ENCODE measurements around the gene PMF1.
"Not testable (repeated sequence)": the region's sequence is repeated elsewhere in the genome, so short reads cannot be mapped to it uniquely, and the experiment has no call there.

The PMF1 gene

DNA sequence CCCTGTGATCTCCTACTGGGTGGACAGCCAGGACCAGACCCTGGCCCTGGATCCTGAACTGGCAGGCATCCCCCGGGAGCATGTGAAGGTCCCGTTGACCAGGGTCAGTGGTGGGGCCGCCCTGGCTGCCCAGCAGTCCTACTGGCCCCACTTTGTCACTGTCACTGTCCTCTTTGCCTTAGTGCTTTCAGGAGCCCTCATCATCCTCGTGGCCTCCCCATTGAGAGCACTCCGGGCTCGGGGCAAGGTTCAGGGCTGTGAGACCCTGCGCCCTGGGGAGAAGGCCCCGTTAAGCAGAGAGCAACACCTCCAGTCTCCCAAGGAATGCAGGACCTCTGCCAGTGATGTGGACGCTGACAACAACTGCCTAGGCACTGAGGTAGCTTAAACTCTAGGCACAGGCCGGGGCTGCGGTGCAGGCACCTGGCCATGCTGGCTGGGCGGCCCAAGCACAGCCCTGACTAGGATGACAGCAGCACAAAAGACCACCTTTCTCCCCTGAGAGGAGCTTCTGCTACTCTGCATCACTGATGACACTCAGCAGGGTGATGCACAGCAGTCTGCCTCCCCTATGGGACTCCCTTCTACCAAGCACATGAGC, 36.1 kb upstream of the PMF1 start:
- Histone ChIP-seq H3K27me3 (replicated peaks in 2 of 5; ENCODE audit: control insufficient read depth in 4 of 5, insufficient read depth in 5 of 5, low read length in 4 of 5) (no peaks in the 10 kb centered on the region), H3K9me3 (ENCODE audit: control extremely low read depth in 1 of 5, control insufficient read depth in 4 of 5, insufficient read depth in 2 of 5, low read depth in 1 of 5, low read length in 4 of 5) (no peaks in the 10 kb centered on the region), H3K27ac (ENCODE audit: insufficient read depth in 1 of 2, low read depth in 1 of 2, low read length in 2 of 2, poor library complexity in 1 of 2, severe bottlenecking in 2 of 2) (no peak overlapping the region), H3K4me3 (ENCODE audit: control insufficient read depth in 1 of 7, extremely low read depth in 1 of 7, insufficient read depth in 4 of 7, low read depth in 2 of 7, low read length in 6 of 7) (no peak overlapping the region), H3K4me1 (ENCODE audit: control extremely low read depth in 1 of 4, control insufficient read depth in 4 of 4, insufficient read depth in 4 of 4, low read length in 3 of 4) (peaks cover 0 to 4% (median 1%) of the 10 kb centered on the region in 4 experiments), H3K36me3 (ENCODE audit: control insufficient read depth in 4 of 4, insufficient read depth in 4 of 4, low read length in 3 of 4) (peaks cover 0 to 31% (median 16%) of the 10 kb centered on the region in 4 experiments)
- WGBS (ENCODE audit: insufficient coverage) = 100% methylated on average over 12 of the region's 12 CpGs
- no peak for DNase-seq
- POLR2A ChIA-PET = interaction anchor here (0.6 kb wide), 1 partner anchor 21 kb away, joined by 3 read pairs; no protein-coding TSS in a partner anchor
- CTCF ChIA-PET = no interaction called here

DNA sequence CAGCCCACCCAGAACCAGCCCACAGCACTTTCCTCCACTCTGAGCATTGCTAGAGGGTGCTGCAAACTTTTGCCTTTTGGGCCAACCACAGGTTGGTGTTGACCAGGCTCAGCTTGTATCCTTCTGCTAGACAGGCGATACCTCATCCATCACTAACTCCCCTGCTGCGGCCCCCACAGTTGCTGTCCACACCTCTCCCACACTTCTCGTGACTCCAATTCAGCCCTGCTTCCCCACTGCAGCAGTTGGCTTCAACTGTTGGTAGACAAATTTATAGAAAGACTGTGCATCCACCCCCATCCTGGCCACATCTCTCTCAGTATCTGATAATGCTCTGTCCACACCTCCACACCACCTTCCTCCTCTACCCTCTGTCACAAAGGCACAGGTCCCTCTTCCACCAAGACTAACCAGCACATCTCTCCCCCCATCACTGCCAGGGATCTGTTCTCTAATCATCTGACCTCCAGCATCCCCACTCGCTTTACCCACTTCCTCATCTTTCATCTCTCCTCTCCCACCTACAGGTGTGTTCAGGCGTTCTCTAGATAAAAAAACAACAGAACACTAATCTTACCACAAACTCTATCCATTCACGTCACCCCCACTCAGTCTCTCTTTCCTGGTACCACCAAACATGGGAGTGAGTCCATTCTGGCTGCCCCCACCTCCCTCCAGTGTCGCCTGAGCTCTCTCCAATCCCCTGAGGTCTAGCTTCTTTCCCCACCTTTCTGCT, 34.7 kb upstream of the PMF1 start:
- Histone ChIP-seq H3K27ac (ENCODE audit: insufficient read depth in 1 of 2, low read depth in 1 of 2, low read length in 2 of 2, poor library complexity in 1 of 2, severe bottlenecking in 2 of 2) (no peak overlapping the region), H3K36me3 (ENCODE audit: control insufficient read depth in 4 of 4, insufficient read depth in 4 of 4, low read length in 3 of 4) (peaks cover 0 to 31% (median 14%) of the 10 kb centered on the region in 4 experiments), H3K4me1 (ENCODE audit: control extremely low read depth in 1 of 4, control insufficient read depth in 4 of 4, insufficient read depth in 4 of 4, low read length in 3 of 4) (peaks cover 0 to 4% (median 1%) of the 10 kb centered on the region in 4 experiments), H3K9me3 (ENCODE audit: control extremely low read depth in 1 of 5, control insufficient read depth in 4 of 5, insufficient read depth in 2 of 5, low read depth in 1 of 5, low read length in 4 of 5) (no peaks in the 10 kb centered on the region), H3K4me3 (ENCODE audit: control insufficient read depth in 1 of 7, extremely low read depth in 1 of 7, insufficient read depth in 4 of 7, low read depth in 2 of 7, low read length in 6 of 7) (no peak overlapping the region), H3K27me3 (replicated peaks in 2 of 5; ENCODE audit: control insufficient read depth in 4 of 5, insufficient read depth in 5 of 5, low read length in 4 of 5) (no peaks in the 10 kb centered on the region)
- DNase-seq = peak in 1 of 3 donors; percentile 30
- ChIA-PET CTCF (interaction anchor here (0.6 kb wide), 1 partner anchor 47 kb away, joined by 3 read pairs; no protein-coding TSS in a partner anchor), POLR2A (no interaction called here)
- WGBS (ENCODE audit: insufficient coverage) = 73% methylated on average over 6 of the region's 7 CpGs

DNA sequence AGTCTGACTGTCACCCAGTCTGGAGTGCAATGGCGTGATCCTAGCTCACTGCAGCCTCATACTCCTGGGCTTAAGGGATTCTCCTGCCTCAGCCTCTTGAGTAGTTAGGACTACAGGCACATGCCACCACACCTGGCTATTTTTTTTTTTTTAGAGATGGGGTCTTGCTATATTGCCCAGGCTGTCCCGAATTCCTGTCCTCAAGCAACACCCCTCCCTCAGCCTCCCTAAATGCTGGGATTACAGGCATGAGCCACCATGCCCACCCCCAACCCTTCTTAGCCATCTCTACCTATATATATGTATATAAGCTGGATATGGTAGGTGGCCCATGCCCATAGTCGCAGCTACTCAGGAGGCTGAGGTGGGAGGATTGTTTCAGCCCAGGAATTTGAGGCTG, 32.3 kb upstream of the PMF1 start:
- H3K4me3 ChIP-seq (ENCODE audit: control insufficient read depth in 1 of 7, extremely low read depth in 1 of 7, insufficient read depth in 4 of 7, low read depth in 2 of 7, low read length in 6 of 7) = no peak overlapping the region
- H3K27me3 ChIP-seq (replicated peaks in 2 of 5; ENCODE audit: control insufficient read depth in 4 of 5, insufficient read depth in 5 of 5, low read length in 4 of 5) = no peaks in the 10 kb centered on the region
- no peak overlapping the region for H3K27ac ChIP-seq (ENCODE audit: insufficient read depth in 1 of 2, low read depth in 1 of 2, low read length in 2 of 2, poor library complexity in 1 of 2, severe bottlenecking in 2 of 2)
- peaks cover 0 to 4% (median 1%) of the 10 kb centered on the region in 4 experiments for H3K4me1 ChIP-seq (ENCODE audit: control extremely low read depth in 1 of 4, control insufficient read depth in 4 of 4, insufficient read depth in 4 of 4, low read length in 3 of 4)
- ChIA-PET POLR2A (interaction anchor here (0.6 kb wide), 1 partner anchor 20 kb away, joined by 3 read pairs; no protein-coding TSS in a partner anchor), CTCF (interaction anchor here (1.0 kb wide), 1 partner anchor 18 kb away, joined by 4 read pairs; no protein-coding TSS in a partner anchor)
- peaks cover 0 to 16% (median 9%) of the 10 kb centered on the region in 4 experiments for H3K36me3 ChIP-seq (ENCODE audit: control insufficient read depth in 4 of 4, insufficient read depth in 4 of 4, low read length in 3 of 4)
- H3K9me3 ChIP-seq (ENCODE audit: control extremely low read depth in 1 of 5, control insufficient read depth in 4 of 5, insufficient read depth in 2 of 5, low read depth in 1 of 5, low read length in 4 of 5) = no peaks in the 10 kb centered on the region
- no peak for DNase-seq
- 100% methylated on average over 2 of the region's 3 CpGs for WGBS (ENCODE audit: insufficient coverage)

DNA sequence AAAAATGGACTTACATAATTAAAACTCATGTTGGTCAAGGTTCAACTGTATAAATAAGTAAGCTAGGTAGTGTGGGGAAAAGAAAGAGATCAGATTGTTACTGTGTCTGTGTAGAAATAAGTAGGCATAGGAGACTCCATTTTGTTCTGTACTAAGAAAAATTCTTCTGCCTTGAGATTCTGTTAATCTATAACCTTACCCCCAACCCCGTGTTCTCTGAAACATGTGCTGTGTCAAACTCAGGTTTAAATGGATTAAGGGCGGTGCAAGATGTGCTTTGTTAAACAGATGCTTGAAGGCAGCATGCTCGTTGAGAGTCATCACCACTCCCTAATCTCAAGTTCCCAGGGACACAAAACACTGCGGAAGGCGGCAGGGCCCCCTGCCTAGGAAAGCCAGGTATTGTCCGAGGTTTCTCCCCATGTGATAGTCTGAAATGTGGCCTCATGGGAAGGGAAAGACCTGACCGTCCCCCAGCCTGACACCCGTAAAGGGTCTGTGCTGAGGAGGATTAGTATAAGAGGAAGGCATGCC, 31.3 kb upstream of the PMF1 start:
- H3K4me1 ChIP-seq (ENCODE audit: control extremely low read depth in 1 of 4, control insufficient read depth in 4 of 4, insufficient read depth in 4 of 4, low read length in 3 of 4); H3K27ac ChIP-seq (ENCODE audit: insufficient read depth in 1 of 2, low read depth in 1 of 2, low read length in 2 of 2, poor library complexity in 1 of 2, severe bottlenecking in 2 of 2); H3K27me3 ChIP-seq (replicated peaks in 2 of 5; ENCODE audit: control insufficient read depth in 4 of 5, insufficient read depth in 5 of 5, low read length in 4 of 5); DNase-seq; CTCF ChIA-PET; H3K4me3 ChIP-seq (ENCODE audit: control insufficient read depth in 1 of 7, extremely low read depth in 1 of 7, insufficient read depth in 4 of 7, low read depth in 2 of 7, low read length in 6 of 7); POLR2A ChIA-PET; H3K9me3 ChIP-seq (ENCODE audit: control extremely low read depth in 1 of 5, control insufficient read depth in 4 of 5, insufficient read depth in 2 of 5, low read depth in 1 of 5, low read length in 4 of 5): not testable (repeated sequence)
- 100% methylated on average over 2 of the region's 8 CpGs for WGBS (ENCODE audit: insufficient coverage)
- H3K36me3 ChIP-seq (ENCODE audit: control insufficient read depth in 4 of 4, insufficient read depth in 4 of 4, low read length in 3 of 4) = peaks cover 0 to 11% (median 6%) of the 10 kb centered on the region in 4 experiments

DNA sequence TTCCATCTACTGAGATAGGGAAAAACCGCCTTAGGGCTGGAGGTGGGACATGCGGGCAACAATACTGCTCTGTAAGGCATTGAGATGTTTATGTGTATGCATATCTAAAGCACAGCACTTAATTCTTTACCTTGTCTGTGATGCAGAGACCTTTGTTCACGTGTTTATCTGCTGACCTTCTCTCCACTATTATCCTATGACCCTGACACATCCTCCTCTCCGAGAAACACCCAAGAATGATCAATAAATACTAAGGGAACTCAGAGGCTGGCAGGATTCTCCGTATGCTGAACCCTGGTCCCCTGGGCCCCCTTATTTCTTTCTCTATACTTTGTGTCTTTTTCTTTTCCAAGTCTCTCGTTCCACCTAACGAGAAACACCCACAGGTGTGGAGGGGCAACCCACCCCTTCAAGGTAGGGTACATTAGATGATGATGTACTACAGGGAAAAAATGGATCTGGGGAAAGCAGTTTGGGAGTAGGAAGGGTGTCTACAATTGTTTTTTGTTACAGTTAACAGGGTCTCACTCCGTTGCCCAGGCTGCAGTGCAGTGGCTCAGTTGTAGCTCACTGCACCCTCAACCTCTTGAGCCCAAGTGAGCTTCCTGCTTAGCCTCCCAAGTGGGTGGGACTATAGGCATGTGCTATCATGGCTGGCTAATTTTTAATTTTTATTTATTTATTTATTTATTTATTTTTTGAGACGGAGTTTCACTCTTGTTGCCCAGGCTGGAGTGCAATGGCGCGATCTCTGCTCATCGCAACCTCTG, 30.6 kb upstream of the PMF1 start:
- H3K4me1 ChIP-seq (ENCODE audit: control extremely low read depth in 1 of 4, control insufficient read depth in 4 of 4, insufficient read depth in 4 of 4, low read length in 3 of 4); POLR2A ChIA-PET; H3K36me3 ChIP-seq (ENCODE audit: control insufficient read depth in 4 of 4, insufficient read depth in 4 of 4, low read length in 3 of 4); H3K4me3 ChIP-seq (ENCODE audit: control insufficient read depth in 1 of 7, extremely low read depth in 1 of 7, insufficient read depth in 4 of 7, low read depth in 2 of 7, low read length in 6 of 7); H3K27me3 ChIP-seq (replicated peaks in 2 of 5; ENCODE audit: control insufficient read depth in 4 of 5, insufficient read depth in 5 of 5, low read length in 4 of 5); H3K9me3 ChIP-seq (ENCODE audit: control extremely low read depth in 1 of 5, control insufficient read depth in 4 of 5, insufficient read depth in 2 of 5, low read depth in 1 of 5, low read length in 4 of 5); DNase-seq; H3K27ac ChIP-seq (ENCODE audit: insufficient read depth in 1 of 2, low read depth in 1 of 2, low read length in 2 of 2, poor library complexity in 1 of 2, severe bottlenecking in 2 of 2): not testable (repeated sequence)
- 96% methylated on average over 5 of the region's 12 CpGs for WGBS (ENCODE audit: insufficient coverage)
- CTCF ChIA-PET = interaction anchor here (1.1 kb wide), 1 partner anchor 35 kb away, joined by 5 read pairs; no protein-coding TSS in a partner anchor

DNA sequence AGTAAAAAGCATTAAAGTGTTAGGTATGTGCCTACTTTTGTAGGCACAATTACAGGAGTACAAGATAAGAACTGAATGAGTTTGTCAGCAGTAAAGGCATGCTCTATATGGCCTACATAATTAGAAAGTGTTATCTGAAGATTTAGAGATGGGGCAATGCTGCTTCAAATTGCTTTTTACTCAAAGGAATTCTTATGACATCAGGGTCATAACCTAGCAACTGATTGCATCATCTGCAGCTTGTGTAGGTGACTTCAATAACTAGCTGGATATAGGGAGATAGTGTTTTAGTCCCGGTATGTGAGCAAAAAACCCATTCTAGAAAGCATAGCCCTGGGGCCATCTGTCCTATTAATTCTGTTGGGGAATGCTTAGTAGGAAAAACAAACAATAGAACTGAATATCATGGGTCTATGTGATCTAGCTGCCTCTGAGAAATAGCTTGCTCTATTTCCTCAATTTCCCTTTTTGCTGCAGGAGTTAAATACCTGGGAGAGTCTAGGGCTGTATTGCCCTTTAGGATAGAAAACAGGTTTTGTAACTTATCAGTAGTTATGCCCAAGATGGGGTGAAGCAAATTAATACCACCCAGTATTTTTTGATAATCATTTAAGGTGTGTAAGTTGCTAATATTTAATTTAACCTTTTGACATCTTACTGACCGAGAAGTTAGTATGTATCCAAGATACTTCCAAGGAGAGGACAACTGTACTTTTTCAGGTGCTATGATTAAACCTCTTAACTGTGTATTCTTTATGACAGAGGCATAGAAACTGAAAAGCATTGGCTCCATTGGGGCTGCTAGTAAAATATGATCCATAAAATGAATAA, 26.2 kb upstream of the PMF1 start:
- H3K9me3 ChIP-seq (ENCODE audit: control extremely low read depth in 1 of 5, control insufficient read depth in 4 of 5, insufficient read depth in 2 of 5, low read depth in 1 of 5, low read length in 4 of 5); DNase-seq; H3K27ac ChIP-seq (ENCODE audit: insufficient read depth in 1 of 2, low read depth in 1 of 2, low read length in 2 of 2, poor library complexity in 1 of 2, severe bottlenecking in 2 of 2); H3K4me3 ChIP-seq (ENCODE audit: control insufficient read depth in 1 of 7, extremely low read depth in 1 of 7, insufficient read depth in 4 of 7, low read depth in 2 of 7, low read length in 6 of 7); H3K36me3 ChIP-seq (ENCODE audit: control insufficient read depth in 4 of 4, insufficient read depth in 4 of 4, low read length in 3 of 4); POLR2A ChIA-PET; H3K4me1 ChIP-seq (ENCODE audit: control extremely low read depth in 1 of 4, control insufficient read depth in 4 of 4, insufficient read depth in 4 of 4, low read length in 3 of 4); H3K27me3 ChIP-seq (replicated peaks in 2 of 5; ENCODE audit: control insufficient read depth in 4 of 5, insufficient read depth in 5 of 5, low read length in 4 of 5): not testable (repeated sequence)
- CTCF ChIA-PET = interaction anchor here (0.7 kb wide), 1 partner anchor 55 kb away, joined by 3 read pairs; the partner anchor contains the start of gene BGLAP
- 100% methylated on average over 1 of the region's 2 CpGs for WGBS (ENCODE audit: insufficient coverage)

All from common myeloid progenitor, CD34-positive (primary cell).